Right ventricle myocardium inferior (tissue), 1 donor: Measurements from ENCODE around the gene RPL13. TPM values are rescaled to one million over a fixed set of nuclear protein-coding genes. Genes with fewer than 3 reads are reported as not detected.
"Not testable (repeated sequence)": the region's sequence is repeated elsewhere in the genome, so short reads cannot be mapped to it uniquely, and the experiment has no call there.

Experiments
- ATAC-seq: fragments of 200-7000 bp; cut with Tn5 transposase; one replicate; pipeline ENCODE4 v1.9.1; 2020; ENCODE audit warnings: mild to moderate bottlenecking, moderate library complexity
- DNase-seq: peaks from one replicate; pipeline ENCODE4 v3.0.0; 2021; ENCODE audit errors: missing footprints
- intact Hi-C: fragments of 100-400 bp; cut with DNase I; formaldehyde crosslinking; loops from one replicate; pipeline ENCODE4 v1.11.0; 2022
- total RNA-seq: library from RNA; stranded (reverse); fragmentation: NEBNext Ultra II Directional; extraction: Animal tissue kit (Norgen Biotek cat#: 25700); gene quantifications from one replicate; pipeline ENCODE4 v1.2.1, GENCODE V29; 2021
- donor health status: DM: no; HTN: yes; CAD: no; lungs with severe emphysema.

RPL13 gene
- total RNA-seq, 1 donor from 2014 or later: 1,162 TPM

DNA sequence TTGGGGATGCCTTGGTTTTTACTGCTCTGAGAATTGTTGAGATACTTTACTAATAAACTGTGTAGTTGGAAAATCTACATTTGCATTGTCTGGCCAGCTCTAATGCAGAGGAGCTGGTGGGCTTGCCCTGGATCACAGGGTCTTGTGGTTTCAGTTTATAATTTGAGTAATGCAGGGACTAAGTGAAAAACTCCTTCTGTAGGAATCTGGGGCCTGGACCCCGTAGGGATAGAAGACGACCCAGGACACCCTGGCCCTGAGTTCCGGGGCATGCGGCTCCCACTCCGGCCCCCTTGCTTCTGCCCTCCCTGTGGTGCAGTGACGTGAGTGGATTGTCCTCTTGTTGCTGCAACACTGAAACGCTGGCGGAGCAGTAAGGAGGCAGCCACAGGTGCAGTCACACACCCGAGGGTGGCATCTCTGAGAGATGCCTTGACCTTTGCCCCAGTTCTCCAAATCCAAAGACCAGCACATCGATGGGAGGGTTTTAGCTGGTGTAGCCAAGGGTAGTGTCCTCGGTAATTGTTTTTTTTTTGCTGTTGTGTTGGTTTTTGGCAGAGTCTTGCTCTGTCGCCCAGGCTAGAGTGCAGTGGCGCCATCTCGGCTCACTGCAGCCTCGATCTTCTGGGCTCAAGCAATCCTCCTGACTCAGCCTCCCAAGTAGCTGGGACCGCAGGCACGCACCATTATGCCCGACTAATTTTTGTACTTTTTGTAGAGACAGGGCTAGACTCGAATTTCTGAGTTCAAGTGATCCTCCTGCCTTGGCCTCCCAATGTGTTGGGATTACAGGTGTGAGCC is 2.6 kb upstream of the RPL13 start:
- ATAC-seq (no peak), DNase-seq (no peak)
- intact Hi-C loops: loop anchor here (5.0 kb wide), 1 partner anchor 51 kb away; the partner anchor contains the start of gene SPG7

DNA sequence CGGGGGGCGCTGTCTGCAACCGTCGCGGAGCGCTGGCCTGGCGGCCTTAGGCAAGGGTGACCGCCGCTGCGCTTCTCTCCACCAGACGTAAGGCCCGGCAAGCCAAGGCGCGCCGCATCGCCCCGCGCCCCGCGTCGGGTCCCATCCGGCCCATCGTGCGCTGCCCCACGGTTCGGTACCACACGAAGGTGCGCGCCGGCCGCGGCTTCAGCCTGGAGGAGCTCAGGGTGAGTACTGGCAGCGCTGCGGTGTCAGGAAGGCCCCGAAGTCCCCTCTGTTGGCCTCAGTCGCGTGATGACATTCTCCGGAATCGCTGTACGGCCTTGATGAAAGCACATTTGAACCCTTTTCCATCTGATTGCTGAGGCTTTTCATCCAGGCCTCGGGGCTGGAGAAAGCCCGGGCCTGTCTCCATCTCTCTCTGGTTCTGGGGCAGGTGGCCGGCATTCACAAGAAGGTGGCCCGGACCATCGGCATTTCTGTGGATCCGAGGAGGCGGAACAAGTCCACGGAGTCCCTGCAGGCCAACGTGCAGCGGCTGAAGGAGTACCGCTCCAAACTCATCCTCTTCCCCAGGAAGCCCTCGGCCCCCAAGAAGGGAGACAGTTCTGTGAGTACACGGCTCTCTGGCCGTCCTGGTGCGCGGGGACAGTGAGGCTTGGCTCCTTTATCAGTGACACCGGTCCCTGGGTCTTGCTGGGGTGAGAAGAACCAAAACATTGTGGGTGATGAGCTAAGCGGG is 831 bp downstream of the RPL13 start:
- intact Hi-C loops: loop anchor here (2.0 kb wide), 1 partner anchor 229 kb away; no protein-coding TSS in a partner anchor
- ATAC-seq: no peak
- DNase-seq: no peak

DNA sequence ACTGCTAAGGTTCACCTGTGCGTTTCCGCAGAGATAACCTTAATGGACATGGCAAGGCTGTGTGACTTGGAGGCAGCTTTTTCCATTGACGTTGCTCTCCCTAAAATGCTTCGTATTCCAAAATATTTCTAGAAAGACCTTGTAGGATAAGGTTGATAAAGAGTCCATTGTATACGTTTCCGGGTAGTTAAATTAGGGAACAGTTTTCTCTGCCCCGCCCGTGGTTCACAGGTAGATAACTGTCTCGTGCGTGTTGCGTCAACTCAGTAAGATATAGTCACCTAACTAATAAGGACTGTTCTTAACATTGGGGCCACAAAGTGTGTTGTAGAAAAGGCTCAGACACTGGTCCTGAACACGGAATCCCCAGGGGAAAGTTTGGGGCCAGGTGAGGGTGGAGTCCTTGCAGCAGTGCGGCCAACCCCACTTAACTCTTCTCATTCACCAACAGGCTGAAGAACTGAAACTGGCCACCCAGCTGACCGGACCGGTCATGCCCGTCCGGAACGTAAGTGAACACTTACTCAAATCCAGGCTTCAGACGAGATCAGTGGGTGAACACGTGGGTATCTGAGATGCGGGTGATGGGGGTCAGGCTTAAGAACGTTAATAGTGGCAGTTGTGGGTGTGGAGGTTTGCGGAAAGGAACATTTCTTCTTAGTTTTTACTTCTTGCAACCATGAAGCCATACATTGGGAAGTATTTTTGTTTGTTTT is 1.6 kb downstream of the RPL13 start:
- ATAC-seq: no peak

GRCh38 chr16:89562939-89563338 is 2.5 kb downstream of the RPL13 start:
- ATAC-seq (no peak), DNase-seq (no peak)
- intact Hi-C loops: no loop called here

More for the DNA sequence above, 1.6 kb downstream of the RPL13 start:
- intact Hi-C loops: loop anchor here (2.0 kb wide), 1 partner anchor 229 kb away; no protein-coding TSS in a partner anchor
- DNase-seq: no peak

DNA sequence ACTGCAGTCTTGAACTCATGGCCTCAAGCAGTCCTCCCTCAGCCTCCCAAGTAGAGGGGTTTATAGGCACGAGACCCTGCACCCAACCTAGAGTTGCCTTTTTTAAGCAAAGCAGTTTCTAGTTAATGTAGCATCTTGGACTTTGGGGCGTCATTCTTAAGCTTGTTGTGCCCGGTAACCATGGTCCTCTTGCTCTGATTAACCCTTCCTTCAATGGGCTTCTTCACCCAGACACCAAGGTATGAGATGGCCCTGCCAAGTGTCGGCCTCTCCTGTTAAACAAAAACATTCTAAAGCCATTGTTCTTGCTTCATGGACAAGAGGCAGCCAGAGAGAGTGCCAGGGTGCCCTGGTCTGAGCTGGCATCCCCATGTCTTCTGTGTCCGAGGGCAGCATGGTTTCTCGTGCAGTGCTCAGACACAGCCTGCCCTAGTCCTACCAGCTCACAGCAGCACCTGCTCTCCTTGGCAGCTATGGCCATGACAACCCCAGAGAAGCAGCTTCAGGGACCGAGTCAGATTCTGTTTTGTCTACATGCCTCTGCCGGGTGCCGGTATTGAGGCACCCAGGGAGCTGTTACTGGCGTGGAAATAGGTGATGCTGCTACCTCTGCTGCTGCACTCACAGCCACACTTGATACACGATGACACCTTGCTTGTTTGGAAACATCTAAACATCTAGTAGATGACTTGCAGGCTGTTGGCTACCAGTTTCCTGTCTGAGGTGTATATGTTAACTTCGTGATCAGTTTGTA is 3.3 kb downstream of the RPL13 start:
- no peak for DNase-seq
- intact Hi-C loops: no loop called here
- no peak for ATAC-seq

DNA sequence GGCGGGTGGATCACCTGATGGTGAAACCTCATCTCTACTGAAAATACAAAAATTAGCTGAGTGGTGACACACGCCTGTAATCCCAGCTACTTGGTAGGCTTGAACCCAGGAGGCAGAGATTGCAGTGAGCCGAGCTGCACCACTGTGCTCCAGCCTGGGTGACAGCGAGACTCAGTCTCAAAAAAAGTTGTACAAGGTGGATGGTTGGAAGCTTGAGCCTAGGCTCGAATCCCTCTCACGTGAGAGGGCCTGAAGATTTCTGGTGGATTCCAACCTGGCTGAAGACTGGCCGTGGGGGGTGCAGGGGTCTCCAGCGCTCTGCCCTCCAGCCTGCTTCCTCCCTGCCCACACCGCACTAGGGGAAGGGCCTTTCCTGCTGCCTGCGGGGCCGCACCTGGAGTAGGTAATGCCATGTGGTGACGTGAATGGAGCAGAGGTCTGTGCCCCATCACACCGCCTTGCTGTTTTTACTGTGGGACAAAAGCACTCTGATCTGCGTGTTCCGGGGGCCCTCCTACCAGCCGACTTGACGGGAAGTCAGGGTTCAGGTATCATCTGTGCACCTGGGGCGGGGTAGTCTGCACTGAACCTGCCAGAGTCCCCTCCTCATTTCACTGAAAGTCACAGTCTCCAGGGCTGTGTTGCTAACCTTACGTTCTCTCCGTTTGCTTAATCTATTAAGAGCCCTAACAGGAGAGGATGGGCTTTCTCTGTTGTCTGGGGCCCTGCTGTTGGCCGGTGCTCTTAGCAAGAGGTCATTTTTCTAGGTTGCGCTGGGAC is 4.2 kb downstream of the RPL13 start:
- ATAC-seq (no peak), DNase-seq (no peak)
- intact Hi-C loops: no loop called here

DNA sequence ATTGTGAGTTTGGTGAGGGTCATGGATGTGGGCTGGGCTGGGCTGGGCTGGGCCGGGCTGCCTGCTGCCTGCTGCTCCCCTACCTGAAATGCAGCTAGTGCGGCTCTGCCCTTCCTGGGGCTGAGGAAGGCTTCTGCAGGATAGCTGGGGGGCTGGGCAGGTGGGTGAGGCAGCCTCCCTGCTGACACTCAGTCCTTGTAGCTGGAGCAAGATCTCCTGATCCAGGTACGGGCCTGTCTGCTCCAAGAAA is 4.7 kb downstream of the RPL13 start:
- DNase-seq (no peak), ATAC-seq (no peak)
- intact Hi-C loops: no loop called here

- intact Hi-C loops: no loop called here
- ATAC-seq (peak; percentile 38), DNase-seq (peak; percentile 79)
These were observed 5.3 kb downstream of the RPL13 start for GRCh38 chr16:89565506-89566372.

- intact Hi-C loops: no loop called here
- ATAC-seq (no peak), DNase-seq (no peak)
These were observed 7.4 kb downstream of the RPL13 start for GRCh38 chr16:89567656-89568594.

DNA sequence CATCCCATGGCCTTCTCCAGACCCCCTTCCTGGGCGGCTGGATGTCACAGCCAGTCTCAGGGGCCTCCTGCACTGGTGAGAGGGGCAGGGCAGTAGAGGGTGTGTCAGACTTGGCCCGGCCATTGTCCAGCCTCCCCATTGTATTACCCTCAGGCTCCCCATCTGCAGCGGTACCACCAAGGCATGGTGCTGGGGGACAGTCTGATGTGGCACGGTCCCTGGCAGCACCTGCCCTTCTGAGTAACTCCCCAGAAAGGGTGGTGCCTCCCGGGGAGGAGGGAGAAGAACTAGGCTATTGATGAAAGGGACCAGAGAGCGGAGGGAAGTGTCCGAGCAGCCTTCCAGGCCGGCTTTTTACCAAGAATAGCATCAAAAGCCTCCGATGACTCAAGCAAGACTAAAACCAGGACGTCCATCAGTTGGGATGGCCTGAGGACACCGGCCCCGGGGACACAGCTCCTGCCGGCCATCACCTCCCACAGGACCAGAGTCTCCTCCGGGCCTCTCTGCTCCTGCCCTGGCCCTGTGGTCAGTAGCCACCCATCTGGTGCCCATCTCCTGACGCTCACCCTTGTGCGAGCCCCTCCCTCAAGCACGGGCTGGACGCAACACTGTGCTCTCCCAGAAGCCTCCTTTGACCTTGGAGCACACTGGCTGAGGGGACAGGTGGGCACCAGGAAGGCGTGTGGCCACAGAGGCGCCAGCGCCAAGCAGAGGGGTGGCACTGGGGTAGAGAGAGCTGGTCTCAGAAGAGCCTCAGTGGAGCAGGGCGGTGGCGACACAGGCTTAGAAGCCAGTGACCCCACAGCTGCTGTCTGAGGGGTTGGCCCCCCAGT is 9.2 kb downstream of the RPL13 start:
- intact Hi-C loops: loop anchor here (10.0 kb wide), 1 partner anchor 75 kb away; no protein-coding TSS in a partner anchor
- DNase-seq (no peak), ATAC-seq (no peak)

DNA sequence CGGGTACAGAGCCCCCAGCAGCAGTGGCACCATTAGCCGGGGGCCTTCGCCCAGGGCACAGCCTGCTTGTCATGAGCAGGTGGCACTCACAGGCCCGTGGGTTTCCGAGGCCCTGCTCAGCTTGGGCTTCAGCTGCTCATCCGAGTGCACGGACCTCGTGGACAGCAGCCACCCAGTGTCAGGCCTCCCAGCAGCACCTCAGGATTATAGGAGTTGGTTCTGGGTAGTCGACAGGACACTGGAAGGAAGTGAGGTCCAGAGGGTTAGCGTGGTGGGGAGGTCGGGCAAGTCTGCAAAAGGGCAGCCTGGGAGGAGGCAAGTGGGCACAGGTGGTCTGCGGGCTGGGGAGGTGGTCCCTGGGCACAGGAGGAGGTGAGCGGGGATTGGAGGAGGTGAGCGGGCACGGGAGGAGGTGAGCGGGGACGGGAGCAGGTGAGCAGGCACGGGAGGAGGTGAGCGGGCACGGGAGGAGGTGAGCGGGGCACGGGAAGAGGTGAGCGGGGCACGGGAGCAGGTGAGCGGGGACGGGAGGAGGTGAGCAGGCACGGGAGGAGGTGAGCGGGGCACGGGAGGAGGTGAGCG is 10.0 kb downstream of the RPL13 start:
- intact Hi-C loops: loop anchor here (10.0 kb wide), 1 partner anchor 74 kb away; no protein-coding TSS in a partner anchor
- DNase-seq: no peak
- no peak for ATAC-seq

DNA sequence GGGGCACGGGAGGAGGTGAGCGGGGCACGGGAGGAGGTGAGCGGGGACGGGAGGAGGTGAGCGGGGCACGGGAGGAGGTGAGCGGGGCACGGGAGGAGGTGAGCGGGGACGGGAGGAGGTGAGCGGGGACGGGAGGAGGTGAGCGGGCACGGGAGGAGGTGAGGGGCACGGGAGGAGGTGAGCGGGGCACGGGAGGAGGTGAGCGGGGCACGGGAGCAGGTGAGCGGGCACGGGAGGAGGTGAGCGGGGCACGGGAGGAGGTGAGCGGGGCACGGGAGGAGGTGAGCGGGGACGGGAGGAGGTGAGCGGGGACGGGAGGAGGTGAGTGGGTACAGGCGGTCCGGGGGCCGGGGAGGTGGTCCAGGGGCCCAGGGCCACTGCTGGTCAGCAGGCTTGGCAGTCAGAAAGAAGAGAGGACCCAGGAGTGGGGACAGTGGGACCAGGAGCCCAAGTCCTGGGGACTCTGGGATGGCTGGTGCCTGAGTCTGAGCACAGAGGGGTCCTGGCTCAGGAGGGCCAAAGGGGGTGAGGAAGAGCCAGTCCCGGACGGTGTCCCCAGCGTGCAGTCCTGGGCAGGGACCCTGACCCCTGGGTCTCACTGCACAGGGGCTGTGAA is 10.6 kb downstream of the RPL13 start:
- not testable (repeated sequence) for DNase-seq, ATAC-seq
- intact Hi-C loops: loop anchor here (10.0 kb wide), 1 partner anchor 74 kb away; no protein-coding TSS in a partner anchor

DNA sequence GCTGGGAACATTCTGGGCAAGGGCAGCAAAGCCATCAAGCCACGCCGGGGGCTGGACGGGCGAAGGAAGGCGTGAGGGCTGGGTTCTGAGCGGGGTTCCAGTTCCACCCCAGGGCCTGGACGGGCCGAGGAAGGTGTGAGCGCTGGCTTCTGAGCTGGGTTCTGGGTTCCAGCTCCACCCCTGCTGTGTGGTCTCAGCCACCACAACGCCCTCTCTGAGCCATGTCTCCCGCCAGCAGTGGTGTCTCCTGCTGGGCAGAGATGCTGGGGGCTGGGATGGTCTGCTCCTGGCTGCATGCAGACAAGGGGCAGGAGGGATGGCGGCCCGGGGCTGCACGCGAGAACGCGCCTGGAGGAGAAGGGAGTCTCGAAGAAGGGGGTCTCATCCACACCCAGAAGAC is 11.2 kb downstream of the RPL13 start:
- DNase-seq: no peak
- intact Hi-C loops: loop anchor here (10.0 kb wide), 1 partner anchor 73 kb away; no protein-coding TSS in a partner anchor
- no peak for ATAC-seq

DNA sequence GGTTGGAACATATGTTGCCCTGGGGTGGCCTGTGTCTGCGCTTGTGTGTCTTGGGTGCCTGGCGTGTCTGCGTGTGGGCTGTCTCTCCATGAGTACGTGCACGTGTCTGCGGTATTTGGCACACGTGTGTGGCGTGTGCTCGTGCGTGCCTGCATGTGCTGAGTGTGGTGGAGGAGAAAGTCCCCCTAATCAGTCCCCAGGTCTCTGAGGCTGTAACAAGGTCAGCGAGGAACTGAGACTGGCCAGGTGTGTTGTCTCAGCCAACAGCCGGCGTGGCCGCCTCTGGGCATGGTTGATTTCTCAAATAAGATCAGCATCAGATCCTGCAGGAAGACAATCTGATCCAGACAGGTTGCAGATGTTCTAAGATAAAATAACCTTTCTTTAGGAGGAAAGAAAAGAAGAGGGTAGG is 11.6 kb downstream of the RPL13 start:
- intact Hi-C loops: loop anchor here (10.0 kb wide), 1 partner anchor 73 kb away; no protein-coding TSS in a partner anchor
- DNase-seq (no peak), ATAC-seq (no peak)
